ENCODE results near the gene MKNK1.

MKNK1 gene

DNA sequence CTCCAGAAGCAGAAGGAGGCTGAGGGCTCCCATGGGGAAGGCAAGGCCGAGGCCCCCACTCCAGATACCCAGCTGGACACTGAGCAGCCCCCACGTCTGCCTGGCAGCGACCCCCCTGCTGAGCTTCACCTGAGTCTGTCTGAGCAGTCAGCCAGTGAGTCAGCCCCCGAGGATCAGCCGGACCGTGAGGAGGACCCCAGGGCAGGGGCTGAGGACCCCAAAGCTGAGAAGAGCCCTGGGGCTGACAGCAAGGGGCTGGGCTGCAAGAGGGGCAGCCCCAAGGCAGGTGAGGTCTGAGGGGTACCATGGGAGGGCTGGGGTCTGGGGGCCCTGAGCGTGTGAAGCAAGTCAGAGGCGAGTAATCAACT is 93.1 kb downstream of the MKNK1 start:
- H3K36me3 Mint-ChIP-seq (ENCODE audit: low read depth) = no peaks in the 10 kb centered on the region
- H3K27me3 Mint-ChIP-seq = peaks cover 22% of the 10 kb centered on the region
- no peak overlapping the region for H3K4me3 Mint-ChIP-seq
- H3K4me1 Mint-ChIP-seq (ENCODE audit: low read depth) = no peaks in the 10 kb centered on the region
- no peaks in the 10 kb centered on the region for H3K9me3 Mint-ChIP-seq
- H3K27ac Mint-ChIP-seq = no peak overlapping the region

DNA sequence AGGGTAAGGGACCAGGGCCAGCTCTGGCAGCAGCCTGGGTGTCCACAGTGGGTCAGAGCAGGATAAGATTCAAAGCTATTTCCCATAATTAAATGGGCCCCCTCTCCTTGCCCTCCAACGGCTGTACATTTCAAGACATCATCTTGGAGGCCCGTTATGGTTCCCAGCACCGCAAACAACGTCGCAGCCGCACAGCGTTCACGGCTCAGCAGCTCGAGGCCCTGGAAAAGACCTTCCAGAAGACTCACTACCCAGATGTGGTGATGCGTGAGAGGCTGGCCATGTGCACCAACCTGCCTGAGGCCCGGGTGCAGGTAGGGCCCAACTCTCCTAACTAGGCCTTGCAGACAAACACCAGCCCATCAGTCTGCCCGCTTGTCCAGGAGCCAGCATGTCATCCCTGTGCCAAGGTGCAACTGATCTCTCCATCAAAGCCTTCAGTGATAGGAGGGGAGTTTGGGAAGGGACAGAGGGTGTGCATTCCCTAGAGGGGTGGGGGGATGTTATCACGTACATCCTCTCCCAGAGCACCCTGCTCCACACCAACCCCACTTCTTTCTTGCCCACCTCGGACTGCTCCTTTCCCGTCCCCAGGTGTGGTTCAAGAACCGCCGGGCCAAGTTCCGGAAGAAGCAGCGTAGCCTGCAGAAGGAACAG is 93.6 kb downstream of the MKNK1 start:
- Mint-ChIP-seq H3K27me3 (peaks cover 18% of the 10 kb centered on the region), H3K9me3 (no peaks in the 10 kb centered on the region), H3K4me1 (ENCODE audit: low read depth) (no peaks in the 10 kb centered on the region), H3K4me3 (no peak overlapping the region), H3K36me3 (ENCODE audit: low read depth) (no peaks in the 10 kb centered on the region), H3K27ac (no peak overlapping the region)

DNA sequence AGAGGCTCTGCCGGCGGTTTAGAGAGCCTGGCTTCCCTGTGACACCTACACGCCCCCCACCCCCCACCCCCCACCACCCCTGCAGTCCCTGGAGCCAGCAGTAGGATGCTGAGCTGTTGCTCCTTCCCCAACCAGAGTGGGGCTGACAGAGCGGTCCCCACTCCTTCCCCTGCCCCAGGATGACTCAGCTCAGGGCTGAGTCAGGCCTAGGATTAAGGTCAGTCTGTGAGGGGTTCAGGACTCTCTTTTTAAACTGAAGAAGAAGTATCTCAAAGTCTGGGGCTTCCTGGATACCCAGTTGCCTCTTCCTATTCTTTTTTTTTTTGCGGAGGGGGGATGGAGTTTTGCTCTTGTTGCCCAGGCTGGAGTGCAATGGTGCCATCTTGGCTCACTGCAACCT is 95.3 kb downstream of the MKNK1 start:
- H3K9me3 Mint-ChIP-seq = no peaks in the 10 kb centered on the region
- no peaks in the 10 kb centered on the region for H3K36me3 Mint-ChIP-seq (ENCODE audit: low read depth)
- H3K4me1 Mint-ChIP-seq (ENCODE audit: low read depth) = no peaks in the 10 kb centered on the region
- peaks cover 15% of the 10 kb centered on the region for H3K27me3 Mint-ChIP-seq
- no peak overlapping the region for H3K27ac Mint-ChIP-seq
- no peak overlapping the region for H3K4me3 Mint-ChIP-seq

Data from stimulated activated naive CD8-positive, alpha-beta T cell treated with anti-CD3 and anti-CD28 coated beads, Interleukin-15, Interleukin-2, amounts not matched to agents 100 ng/mL and 50 ng/mL, for 24 hours (primary cell).